Glutamatergic neuron (in vitro differentiated cells): Measurements from ENCODE around the gene SPEG. TPM values are rescaled to one million over a fixed set of nuclear protein-coding genes. Genes with fewer than 3 reads are reported as not detected.
"Not testable (repeated sequence)": the region's sequence is repeated elsewhere in the genome, so short reads cannot be mapped to it uniquely, and the experiment has no call there.

ENCODE experiments used
- DNase-seq: peaks from one replicate; pipeline ENCODE4 v3.0.0; 2022
- H3K27ac Mint-ChIP-seq: one replicate; pipeline ENCODE4 v1.8.0; 2020; ENCODE audit warnings: mild to moderate bottlenecking, mixed read lengths, inconsistent platforms; ENCODE audit not compliant: unreplicated experiment
- H3K27me3 Mint-ChIP-seq: one replicate; pipeline ENCODE4 v1.8.0; 2020; ENCODE audit warnings: mild to moderate bottlenecking, moderate library complexity, mixed read lengths, inconsistent platforms; ENCODE audit not compliant: unreplicated experiment
- H3K36me3 Mint-ChIP-seq: one replicate; pipeline ENCODE4 v1.8.0; 2020; ENCODE audit warnings: mild to moderate bottlenecking, mixed read lengths, inconsistent platforms; ENCODE audit not compliant: unreplicated experiment
- H3K4me1 Mint-ChIP-seq: one replicate; pipeline ENCODE4 v1.8.0; 2020; ENCODE audit warnings: mild to moderate bottlenecking, low read depth, mixed read lengths, inconsistent platforms; ENCODE audit not compliant: unreplicated experiment
- H3K4me3 Mint-ChIP-seq: one replicate; pipeline ENCODE4 v1.8.0; 2020; ENCODE audit warnings: mild to moderate bottlenecking, mixed read lengths, inconsistent platforms; ENCODE audit not compliant: unreplicated experiment
- H3K9me3 Mint-ChIP-seq: one replicate; pipeline ENCODE4 v1.8.0; 2020; ENCODE audit warnings: mild to moderate bottlenecking, moderate library complexity, mixed read lengths, inconsistent platforms; ENCODE audit not compliant: unreplicated experiment
- total RNA-seq: library from RNA; stranded (reverse); fragmentation: NEBNext Ultra II Directional; extraction: Animal tissue kit (Norgen Biotek cat#: 25700); gene quantifications from one replicate; pipeline ENCODE4 v1.2.1, GENCODE V29; 2021; ENCODE audit not compliant: unreplicated experiment
- TF ChIP-seq, protein P1 (sequence below): fragments of 200-600 bp; sonication (generic); IDR thresholded peaks from one replicate; pipeline ENCODE4 v1.5.0; 2021; ENCODE audit not compliant: partially characterized antibody, unreplicated experiment

The SPEG gene
- total RNA-seq, 1 donor from 2014 or later, result 92.9 TPM

DNA sequence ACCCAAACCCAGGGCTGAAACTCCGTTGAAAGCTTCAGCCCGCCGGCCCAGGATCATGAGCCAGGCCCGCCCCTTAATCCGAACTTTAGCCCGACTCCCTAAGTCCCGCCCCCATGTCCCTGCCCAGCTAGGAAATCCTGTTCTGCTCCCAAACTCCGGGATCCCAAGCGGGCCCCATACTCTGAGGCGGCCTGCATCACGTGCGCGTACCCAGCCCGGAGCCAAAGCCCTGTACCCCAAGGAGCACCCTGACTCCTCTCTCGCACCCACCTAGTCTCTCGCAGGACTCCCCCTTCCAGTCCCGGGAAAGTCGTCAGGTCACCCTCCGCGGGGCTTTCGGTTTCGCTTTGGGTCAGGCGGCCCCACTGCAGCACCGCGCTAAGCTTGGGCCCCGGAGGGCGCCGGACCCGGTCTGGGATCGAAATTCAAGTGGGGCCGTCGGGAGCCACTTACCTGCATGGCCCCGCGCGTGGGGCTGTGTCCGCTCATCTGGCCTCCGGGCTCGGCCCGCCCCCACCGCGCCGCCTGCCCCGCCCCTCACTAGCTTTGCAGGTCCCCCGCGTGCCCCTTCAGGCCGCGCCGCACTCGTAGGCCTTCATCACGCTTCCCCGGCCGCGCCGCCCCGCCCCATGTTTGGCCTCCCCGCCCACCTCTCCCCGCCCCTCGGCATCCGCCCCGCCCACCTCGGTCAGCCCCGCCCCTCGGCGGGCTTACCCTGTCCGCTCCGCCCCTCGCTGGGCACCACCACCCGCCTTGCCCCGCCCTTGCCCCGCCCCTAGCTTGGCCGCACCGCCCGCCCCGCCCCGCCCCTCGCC is 47.1 kb upstream of the SPEG start, which contains the start of gene DNPEP:
Gene DNPEP, minus strand, starts transcription at position 607 of the 815 bp plus-strand sequence. Its CDS starts 118 bp downstream, at position 489.
- no peaks in the 10 kb centered on the region for H3K4me1 Mint-ChIP-seq

DNA sequence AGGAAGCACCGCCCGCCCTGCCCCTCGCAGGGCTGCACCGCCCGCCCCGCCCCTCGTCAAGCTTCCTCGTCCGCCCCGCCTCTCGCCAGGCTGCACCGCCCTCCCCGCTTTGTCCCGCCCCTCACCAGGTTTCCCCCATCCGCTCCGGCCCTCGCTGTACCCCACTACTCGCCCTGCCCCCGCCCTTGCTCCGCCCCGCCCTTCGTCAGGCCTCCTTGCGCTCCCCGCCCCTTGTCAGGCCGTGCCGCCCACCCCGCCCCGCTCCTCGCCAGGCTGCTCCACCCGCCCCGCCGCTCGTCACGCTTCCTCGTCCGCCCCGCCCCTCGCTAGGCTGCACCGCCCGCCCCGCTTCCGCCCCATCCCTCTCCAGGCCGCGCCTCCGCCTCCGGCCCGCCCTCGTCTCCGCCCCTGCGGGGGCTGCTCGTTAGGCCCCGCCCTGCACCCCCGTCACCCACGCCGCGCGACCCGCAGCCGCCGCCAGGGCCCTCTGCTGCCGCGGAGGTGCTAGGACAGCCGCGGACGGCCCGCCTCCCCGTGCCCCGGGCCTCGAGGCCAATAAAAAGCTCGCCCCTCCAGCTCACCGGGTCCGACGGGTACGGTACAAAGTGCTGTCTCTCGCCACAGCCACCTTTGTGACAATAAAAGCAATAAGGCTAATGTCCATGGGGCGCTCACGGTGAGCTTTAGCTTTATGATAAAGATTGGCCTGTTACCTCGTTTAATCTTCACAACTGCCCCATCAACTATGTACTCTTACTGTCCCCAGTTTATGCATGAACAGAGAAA is 46.3 kb upstream of the SPEG start:
- H3K9me3 Mint-ChIP-seq, result peaks cover 7% of the 10 kb centered on the region
- DNase-seq, result peak; percentile 99
- TF ChIP-seq, protein P1, sequence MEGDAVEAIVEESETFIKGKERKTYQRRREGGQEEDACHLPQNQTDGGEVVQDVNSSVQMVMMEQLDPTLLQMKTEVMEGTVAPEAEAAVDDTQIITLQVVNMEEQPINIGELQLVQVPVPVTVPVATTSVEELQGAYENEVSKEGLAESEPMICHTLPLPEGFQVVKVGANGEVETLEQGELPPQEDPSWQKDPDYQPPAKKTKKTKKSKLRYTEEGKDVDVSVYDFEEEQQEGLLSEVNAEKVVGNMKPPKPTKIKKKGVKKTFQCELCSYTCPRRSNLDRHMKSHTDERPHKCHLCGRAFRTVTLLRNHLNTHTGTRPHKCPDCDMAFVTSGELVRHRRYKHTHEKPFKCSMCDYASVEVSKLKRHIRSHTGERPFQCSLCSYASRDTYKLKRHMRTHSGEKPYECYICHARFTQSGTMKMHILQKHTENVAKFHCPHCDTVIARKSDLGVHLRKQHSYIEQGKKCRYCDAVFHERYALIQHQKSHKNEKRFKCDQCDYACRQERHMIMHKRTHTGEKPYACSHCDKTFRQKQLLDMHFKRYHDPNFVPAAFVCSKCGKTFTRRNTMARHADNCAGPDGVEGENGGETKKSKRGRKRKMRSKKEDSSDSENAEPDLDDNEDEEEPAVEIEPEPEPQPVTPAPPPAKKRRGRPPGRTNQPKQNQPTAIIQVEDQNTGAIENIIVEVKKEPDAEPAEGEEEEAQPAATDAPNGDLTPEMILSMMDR, result peak; percentile 44

More for the DNA sequence above, 47.1 kb upstream of the SPEG start, which contains the start of gene DNPEP:
- peak; percentile 96 for DNase-seq
- H3K27ac Mint-ChIP-seq, result peak within 1 kb of the TSS; percentile 59
- no peaks in the 10 kb centered on the region for H3K36me3 Mint-ChIP-seq
- peaks cover 7% of the 10 kb centered on the region for H3K9me3 Mint-ChIP-seq
- TF ChIP-seq, protein P1, result no peak
- peaks cover 9% of the 10 kb centered on the region for H3K27me3 Mint-ChIP-seq
- H3K4me3 Mint-ChIP-seq, result peak within 1 kb of the TSS; percentile 87

DNA sequence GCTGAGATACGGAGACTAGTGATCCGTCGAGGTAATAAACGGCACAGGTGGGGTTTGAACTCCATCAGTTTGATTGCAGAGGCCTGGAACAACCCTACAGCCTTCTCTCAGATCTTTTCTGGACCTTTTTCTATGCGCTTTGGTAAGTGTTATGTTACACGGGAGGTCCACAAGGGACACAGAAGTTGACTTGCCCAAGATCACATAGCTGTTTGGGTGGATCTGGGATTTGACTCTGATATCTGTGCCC is 45.8 kb upstream of the SPEG start:
- peaks cover 7% of the 10 kb centered on the region for H3K9me3 Mint-ChIP-seq
- no peak for DNase-seq
- no peaks in the 10 kb centered on the region for H3K4me1 Mint-ChIP-seq
- H3K4me3 Mint-ChIP-seq, result peak overlapping the region; percentile 23
- TF ChIP-seq, protein P1, result no peak
- H3K36me3 Mint-ChIP-seq, result peaks cover 3% of the 10 kb centered on the region
- peaks cover 4% of the 10 kb centered on the region for H3K27me3 Mint-ChIP-seq
- peak overlapping the region; percentile 59 for H3K27ac Mint-ChIP-seq

More for the DNA sequence above, 46.3 kb upstream of the SPEG start:
- H3K4me3 Mint-ChIP-seq, result peak overlapping the region; percentile 64
- H3K27ac Mint-ChIP-seq, result peak overlapping the region; percentile 59
- H3K4me1 Mint-ChIP-seq, result no peaks in the 10 kb centered on the region
- H3K27me3 Mint-ChIP-seq, result peaks cover 8% of the 10 kb centered on the region
- no peaks in the 10 kb centered on the region for H3K36me3 Mint-ChIP-seq

DNA sequence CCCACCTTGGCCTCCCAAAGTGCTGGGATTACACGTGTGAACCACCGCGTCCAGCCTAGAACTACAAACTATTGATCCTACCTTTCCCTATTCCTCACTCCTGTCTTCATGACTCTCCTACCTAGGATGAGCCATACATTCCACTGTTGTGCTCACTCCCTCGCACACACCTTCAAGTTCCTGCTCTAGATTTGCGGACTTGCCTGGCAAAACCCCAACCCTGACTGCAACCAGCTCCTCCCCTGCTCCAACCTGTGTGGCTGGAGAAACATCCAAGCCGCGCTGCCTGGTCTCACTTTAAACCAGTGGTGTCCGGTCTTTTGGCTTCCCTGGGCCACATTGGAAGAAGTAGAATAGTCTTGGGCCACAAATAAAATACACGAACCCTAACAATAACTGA is 41.9 kb upstream of the SPEG start:
- H3K4me1 Mint-ChIP-seq, result no peaks in the 10 kb centered on the region
- H3K4me3 Mint-ChIP-seq, result no peak overlapping the region
- no peak overlapping the region for H3K27ac Mint-ChIP-seq
- peaks cover 3% of the 10 kb centered on the region for H3K9me3 Mint-ChIP-seq
- DNase-seq, result no peak
- TF ChIP-seq, protein P1, result no peak
- H3K36me3 Mint-ChIP-seq, result peaks cover 12% of the 10 kb centered on the region
- H3K27me3 Mint-ChIP-seq, result peaks cover 3% of the 10 kb centered on the region

DNA sequence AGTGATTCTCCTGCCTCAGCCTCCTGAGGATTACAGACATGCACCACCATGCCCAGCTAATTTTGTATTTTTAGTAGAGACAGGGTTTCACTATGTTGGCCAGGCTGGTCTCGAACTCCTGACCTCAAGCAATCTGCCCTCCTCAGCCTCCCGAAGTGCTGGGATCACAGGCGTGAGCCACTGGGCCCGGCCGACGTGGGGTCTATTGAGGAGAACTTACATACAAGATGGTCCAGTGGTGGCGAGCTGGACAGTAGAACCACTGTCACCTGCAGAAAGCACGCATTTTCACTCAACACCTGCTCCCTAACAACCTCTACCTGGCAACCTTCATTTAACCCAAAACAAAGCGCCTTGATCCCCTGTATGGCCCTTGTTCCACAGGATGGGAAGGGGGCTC is 39.6 kb upstream of the SPEG start:
- H3K27me3 Mint-ChIP-seq, H3K9me3 Mint-ChIP-seq, DNase-seq, H3K27ac Mint-ChIP-seq, H3K4me1 Mint-ChIP-seq, H3K4me3 Mint-ChIP-seq: not testable (repeated sequence)
- peaks cover 12% of the 10 kb centered on the region for H3K36me3 Mint-ChIP-seq
